Measurements from ENCODE around the gene GPC2. TPM values are rescaled to one million over a fixed set of nuclear protein-coding genes. Genes with fewer than 3 reads are reported as not detected.

The GPC2 gene
- total and polyA plus RNA-seq, 2 experiments from 2014 or later: 0.16 to 0.22 TPM

GRCh38 chr7:100124301-100125230 is 52.6 kb downstream of the GPC2 start:
- no peak overlapping the region for H3K27ac ChIP-seq
- DNase-seq: no peak
- no peak overlapping the region for H3K4me3 ChIP-seq
- H3K9ac ChIP-seq: no peak overlapping the region
- H3K79me2 ChIP-seq (ENCODE audit: insufficient read depth): peaks cover 31% of the 10 kb centered on the region
- in situ Hi-C loops (cut with MboI): no loop called here
- H2AFZ ChIP-seq: no peak overlapping the region
- H3K36me3 ChIP-seq (ENCODE audit: low read depth): no peaks in the 10 kb centered on the region
- no peaks in the 10 kb centered on the region for H4K20me1 ChIP-seq (ENCODE audit: insufficient read depth)
- no peaks in the 10 kb centered on the region for H3K27me3 ChIP-seq (replicated peaks; ENCODE audit: insufficient read depth)
- 91 to 95% methylated on average over 4 of the region's 4 CpGs for WGBS, 2 experiments (ENCODE audit: low coverage in 1 of 2, low lambda C conversion rate in 2 of 2, missing lambda C conversion rate in 2 of 2)
- H3K9me2 ChIP-seq (ENCODE audit: insufficient read depth): no peaks in the 10 kb centered on the region
- H3F3A ChIP-seq (ENCODE audit: insufficient read depth): peaks cover 8% of the 10 kb centered on the region
- TF ChIP-seq EZH2phosphoT487 (IDR thresholded peaks at IDR 0.05; ENCODE audit: insufficient read depth, low read depth): no peak
- TF ChIP-seq EZH2 (IDR thresholded peaks at IDR 0.05; ENCODE audit: insufficient read depth, poor library complexity, severe bottlenecking): no peak
- no peaks in the 10 kb centered on the region for H3K9me3 ChIP-seq (ENCODE audit: low read depth)
- no peak overlapping the region for H3K4me2 ChIP-seq (ENCODE audit: unreplicated experiment)
- H3K4me1 ChIP-seq (ENCODE audit: insufficient read depth): peaks cover 4% of the 10 kb centered on the region; the same call in 1 of the 2 replicates

- Histone ChIP-seq H3K4me1 (ENCODE audit: insufficient read depth) (peaks cover 10% of the 10 kb centered on the region; the same call in 1 of the 2 replicates), H3K79me2 (ENCODE audit: insufficient read depth) (peaks cover 45% of the 10 kb centered on the region), H3K9me3 (ENCODE audit: low read depth) (no peaks in the 10 kb centered on the region), H3K4me2 (ENCODE audit: unreplicated experiment) (no peak overlapping the region), H3K36me3 (ENCODE audit: low read depth) (no peaks in the 10 kb centered on the region), H3K9me2 (ENCODE audit: insufficient read depth) (no peaks in the 10 kb centered on the region), H3F3A (ENCODE audit: insufficient read depth) (peaks cover 8% of the 10 kb centered on the region), H2AFZ (no peak overlapping the region), H3K27me3 (replicated peaks; ENCODE audit: insufficient read depth) (no peaks in the 10 kb centered on the region), H4K20me1 (ENCODE audit: insufficient read depth) (no peaks in the 10 kb centered on the region), H3K27ac (no peak overlapping the region), H3K4me3 (no peak overlapping the region), H3K9ac (no peak overlapping the region)
- no peak for TF ChIP-seq EZH2 (IDR thresholded peaks at IDR 0.05; ENCODE audit: insufficient read depth, poor library complexity, severe bottlenecking)
- TF ChIP-seq EZH2phosphoT487 (IDR thresholded peaks at IDR 0.05; ENCODE audit: insufficient read depth, low read depth): no peak
- DNase-seq: no peak
- in situ Hi-C loops (cut with MboI): no loop called here
- 92 to 100% methylated on average over 1 of the region's 1 CpG for WGBS, 2 experiments (ENCODE audit: low coverage in 1 of 2, low lambda C conversion rate in 2 of 2, missing lambda C conversion rate in 2 of 2)
Measured at GRCh38 chr7:100122568-100122967, 54.6 kb downstream of the GPC2 start.

DNA sequence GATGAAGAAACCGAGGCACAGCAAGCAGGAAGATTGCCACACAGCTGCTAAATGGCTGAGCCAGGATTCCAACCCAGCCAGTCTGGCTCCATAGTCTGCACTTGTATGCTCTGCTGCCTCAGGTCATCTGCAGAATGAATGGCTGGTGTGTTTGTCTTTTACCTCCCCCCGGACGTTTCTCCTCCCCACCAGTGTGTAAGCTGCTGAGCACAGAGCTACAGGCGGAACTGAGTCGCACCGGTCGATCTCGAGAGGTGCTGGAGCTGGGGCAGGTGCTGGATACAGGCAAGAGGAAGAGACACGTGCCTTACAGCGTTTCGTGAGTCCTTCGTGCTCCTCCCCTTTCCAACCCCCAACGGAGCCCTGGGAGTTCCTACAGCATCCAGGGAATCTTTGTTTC is 55.1 kb downstream of the GPC2 start:
- Histone ChIP-seq H3F3A (ENCODE audit: insufficient read depth) (peaks cover 8% of the 10 kb centered on the region), H3K27me3 (replicated peaks; ENCODE audit: insufficient read depth) (no peaks in the 10 kb centered on the region), H3K4me3 (no peak overlapping the region), H3K9me2 (ENCODE audit: insufficient read depth) (no peaks in the 10 kb centered on the region), H3K4me1 (ENCODE audit: insufficient read depth) (peaks cover 10% of the 10 kb centered on the region; the same call in 1 of the 2 replicates), H3K27ac (no peak overlapping the region), H3K9me3 (ENCODE audit: low read depth) (no peaks in the 10 kb centered on the region), H3K9ac (no peak overlapping the region), H4K20me1 (ENCODE audit: insufficient read depth) (no peaks in the 10 kb centered on the region), H2AFZ (no peak overlapping the region), H3K36me3 (ENCODE audit: low read depth) (no peaks in the 10 kb centered on the region), H3K4me2 (ENCODE audit: unreplicated experiment) (no peak overlapping the region), H3K79me2 (ENCODE audit: insufficient read depth) (peaks cover 45% of the 10 kb centered on the region)
- DNase-seq: no peak
- no peak for TF ChIP-seq EZH2 (IDR thresholded peaks at IDR 0.05; ENCODE audit: insufficient read depth, poor library complexity, severe bottlenecking)
- no peak for TF ChIP-seq EZH2phosphoT487 (IDR thresholded peaks at IDR 0.05; ENCODE audit: insufficient read depth, low read depth)
- WGBS, 2 experiments (ENCODE audit: low coverage in 1 of 2, low lambda C conversion rate in 2 of 2, missing lambda C conversion rate in 2 of 2): 82 to 85% methylated on average over 13 of the region's 13 CpGs
- in situ Hi-C loops (cut with MboI): no loop called here

DNA sequence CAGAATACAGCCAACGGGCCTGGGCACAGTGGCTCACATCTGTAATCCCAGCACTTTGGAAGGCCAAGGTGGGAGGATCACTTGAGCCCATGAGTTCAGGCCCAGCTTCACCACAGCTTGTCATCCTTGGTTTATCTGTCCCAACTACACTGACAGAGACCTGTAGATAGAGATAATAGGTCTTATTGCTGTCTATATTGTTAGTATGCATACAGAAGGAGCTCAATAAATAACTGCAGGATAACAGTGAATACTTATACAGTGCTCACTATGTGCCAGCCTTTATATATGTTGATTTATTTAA is 56.5 kb downstream of the GPC2 start:
- H4K20me1 ChIP-seq (ENCODE audit: insufficient read depth): no peaks in the 10 kb centered on the region
- no peaks in the 10 kb centered on the region for H3K9me3 ChIP-seq (ENCODE audit: low read depth)
- peak overlapping the region; percentile 87 for H3K27ac ChIP-seq
- peaks cover 10% of the 10 kb centered on the region; the same call in 1 of the 2 replicates for H3K4me1 ChIP-seq (ENCODE audit: insufficient read depth)
- TF ChIP-seq EZH2 (IDR thresholded peaks at IDR 0.05; ENCODE audit: insufficient read depth, poor library complexity, severe bottlenecking): no peak
- no peak for TF ChIP-seq EZH2phosphoT487 (IDR thresholded peaks at IDR 0.05; ENCODE audit: insufficient read depth, low read depth)
- H3K4me3 ChIP-seq: peak overlapping the region; percentile 88
- 0% methylated on average over 1 of the region's 1 CpG for WGBS, 2 experiments (ENCODE audit: low coverage in 1 of 2, low lambda C conversion rate in 2 of 2, missing lambda C conversion rate in 2 of 2)
- peaks cover 46% of the 10 kb centered on the region for H3K79me2 ChIP-seq (ENCODE audit: insufficient read depth)
- H3K4me2 ChIP-seq (ENCODE audit: unreplicated experiment): peak overlapping the region; percentile 76
- no peaks in the 10 kb centered on the region for H3K36me3 ChIP-seq (ENCODE audit: low read depth)
- in situ Hi-C loops (cut with MboI): no loop called here
- H3K9ac ChIP-seq: peak overlapping the region; percentile 84
- H3F3A ChIP-seq (ENCODE audit: insufficient read depth): peaks cover 4% of the 10 kb centered on the region
- H2AFZ ChIP-seq: peak overlapping the region; percentile 86
- no peak for DNase-seq
- no peaks in the 10 kb centered on the region for H3K27me3 ChIP-seq (replicated peaks; ENCODE audit: insufficient read depth)
- no peaks in the 10 kb centered on the region for H3K9me2 ChIP-seq (ENCODE audit: insufficient read depth)

Measured in GM23248 (cell line).